Mesendoderm (in vitro differentiated cells): Measurements from ENCODE around the gene TFAP2B.

Source experiments
- DNase-seq: peaks from one replicate; pipeline ENCODE4 v3.0.0; 2013
- H2AK5ac ChIP-seq: 2 replicates; pipeline ENCODE4 v1.6.1; 2013; ENCODE audit warnings: low read length, inconsistent platforms
- H2BK120ac ChIP-seq: 2 replicates; pipeline ENCODE4 v1.6.1; 2013; ENCODE audit warnings: low read depth, mild to moderate bottlenecking, low read length, moderate library complexity, mixed read lengths
- H2BK15ac ChIP-seq: replicated peaks from 2 replicates; pipeline ENCODE4 v1.6.1; 2013; ENCODE audit warnings: low read depth, mild to moderate bottlenecking, moderate library complexity
- H2BK5ac ChIP-seq: 2 replicates; pipeline ENCODE4 v1.6.1; 2013; ENCODE audit warnings: low read length, inconsistent platforms
- H3K18ac ChIP-seq: 2 replicates; pipeline ENCODE4 v1.6.1; 2013; ENCODE audit warnings: mild to moderate bottlenecking, low read length, mixed read lengths
- H3K23ac ChIP-seq: one replicate; pipeline ENCODE4 v1.6.1; 2013; ENCODE audit warnings: low read length
- H3K27ac ChIP-seq: 2 replicates; pipeline ENCODE4 v1.5.1; 2013; ENCODE audit warnings: low read depth, mild to moderate bottlenecking, inconsistent platforms, low read length, moderate library complexity
- H3K27me3 ChIP-seq: 2 replicates; pipeline ENCODE4 v1.6.1; 2013; ENCODE audit warnings: low read length, control low read depth, mild to moderate bottlenecking, inconsistent platforms; ENCODE audit not compliant: insufficient read depth, poor library complexity
- H3K36me3 ChIP-seq: 2 replicates; pipeline ENCODE4 v1.6.1; 2013; ENCODE audit warnings: low read length, inconsistent platforms; ENCODE audit not compliant: control insufficient read depth, insufficient read depth
- H3K4ac ChIP-seq: one replicate; pipeline ENCODE4 v1.6.1; 2013; ENCODE audit warnings: low read depth, mild to moderate bottlenecking, low read length, moderate library complexity
- H3K4me1 ChIP-seq: 2 replicates; pipeline ENCODE4 v1.6.1; 2013; ENCODE audit warnings: low read depth, low read length, inconsistent platforms; ENCODE audit not compliant: control insufficient read depth
- H3K4me2 ChIP-seq: 2 replicates; pipeline ENCODE4 v1.6.1; 2013; ENCODE audit warnings: low read length
- H3K4me3 ChIP-seq: 2 replicates; pipeline ENCODE4 v1.5.1; 2013; ENCODE audit warnings: mild to moderate bottlenecking, low read length
- H3K56ac ChIP-seq: one replicate; pipeline ENCODE4 v1.6.1; 2013; ENCODE audit warnings: low read length
- H3K79me1 ChIP-seq: 2 replicates; pipeline ENCODE4 v1.6.1; 2013; ENCODE audit warnings: low read length, inconsistent platforms
- H3K79me2 ChIP-seq: 2 replicates; pipeline ENCODE4 v1.6.1; 2013; ENCODE audit warnings: mild to moderate bottlenecking, low read length; ENCODE audit not compliant: control insufficient read depth, insufficient read depth
- H3K9ac ChIP-seq: 2 replicates; pipeline ENCODE4 v1.6.1; 2013; ENCODE audit warnings: low read length, inconsistent platforms
- H4K5ac ChIP-seq: one replicate; pipeline ENCODE4 v1.6.1; 2013; ENCODE audit warnings: low read length
- H4K8ac ChIP-seq: one replicate; pipeline ENCODE4 v1.6.1; 2013; ENCODE audit warnings: low read depth, mild to moderate bottlenecking, control low read depth, low read length, moderate library complexity
- WGBS: extraction: QIAGEN DNeasy Blood & Tissue Kit; methylation state at CpG from one replicate; pipeline ENCODE4 v1.1.7; 2013; ENCODE audit warnings: low lambda C conversion rate, missing lambda C conversion rate; ENCODE audit not compliant: insufficient coverage; ENCODE audit errors: extremely low coverage; 5-methylcytosine and 5-hydroxymethylcytosine counted together

The TFAP2B gene

GRCh38 chr6:50845499-50846143, 26.9 kb downstream of the TFAP2B start:
- no peaks in the 10 kb centered on the region for H3K79me1 ChIP-seq
- peak overlapping the region; percentile 72 for H3K56ac ChIP-seq
- no peak overlapping the region for H4K5ac ChIP-seq
- H3K4me3 ChIP-seq = no peak overlapping the region
- peak; percentile 74 for DNase-seq
- no peak overlapping the region for H2BK5ac ChIP-seq
- no peaks in the 10 kb centered on the region for H3K36me3 ChIP-seq
- no CpG with 5 or more reads among the region's 44 CpGs for WGBS
- no peak overlapping the region for H2BK120ac ChIP-seq
- H3K4ac ChIP-seq = no peak overlapping the region
- H3K27ac ChIP-seq = no peak overlapping the region
- H3K27me3 ChIP-seq = peaks cover 50% of the 10 kb centered on the region
- H3K18ac ChIP-seq = no peak overlapping the region
- no peaks in the 10 kb centered on the region for H3K4me1 ChIP-seq
- no peak overlapping the region for H4K8ac ChIP-seq
- no peak overlapping the region for H3K23ac ChIP-seq
- H2AK5ac ChIP-seq = no peak overlapping the region
- H3K9ac ChIP-seq = peak overlapping the region; percentile 2
- H2BK15ac ChIP-seq = no peak overlapping the region
- peak overlapping the region; percentile 15 for H3K4me2 ChIP-seq
- no peaks in the 10 kb centered on the region for H3K79me2 ChIP-seq

- no peak overlapping the region for H3K4me3 ChIP-seq
- no peak overlapping the region for H4K5ac ChIP-seq
- no peak overlapping the region for H2AK5ac ChIP-seq
- no peak overlapping the region for H2BK15ac ChIP-seq
- H3K27me3 ChIP-seq = peaks cover 50% of the 10 kb centered on the region
- H3K79me1 ChIP-seq = no peaks in the 10 kb centered on the region
- H2BK120ac ChIP-seq = no peak overlapping the region
- no peak overlapping the region for H3K4ac ChIP-seq
- H3K4me1 ChIP-seq = no peaks in the 10 kb centered on the region
- no peaks in the 10 kb centered on the region for H3K79me2 ChIP-seq
- peak; percentile 72 for DNase-seq
- no CpG with 5 or more reads among the region's 16 CpGs for WGBS
- no peaks in the 10 kb centered on the region for H3K36me3 ChIP-seq
- H3K9ac ChIP-seq = no peak overlapping the region
- H3K4me2 ChIP-seq = peak overlapping the region; percentile 15
- H3K27ac ChIP-seq = no peak overlapping the region
- H3K18ac ChIP-seq = no peak overlapping the region
- no peak overlapping the region for H2BK5ac ChIP-seq
- no peak overlapping the region for H4K8ac ChIP-seq
- H3K56ac ChIP-seq = no peak overlapping the region
- no peak overlapping the region for H3K23ac ChIP-seq
Measured at GRCh38 chr6:50846144-50846851, 27.6 kb downstream of the TFAP2B start.

GRCh38 chr6:50846852-50847155, 28.1 kb downstream of the TFAP2B start:
- no peak overlapping the region for H4K8ac ChIP-seq
- H3K23ac ChIP-seq = no peak overlapping the region
- no peak overlapping the region for H3K4me3 ChIP-seq
- H3K27me3 ChIP-seq = peaks cover 50% of the 10 kb centered on the region
- no peak for DNase-seq
- no peak overlapping the region for H3K9ac ChIP-seq
- H2BK120ac ChIP-seq = no peak overlapping the region
- H3K36me3 ChIP-seq = no peaks in the 10 kb centered on the region
- H2BK5ac ChIP-seq = no peak overlapping the region
- no peaks in the 10 kb centered on the region for H3K79me2 ChIP-seq
- no CpG with 5 or more reads among the region's 8 CpGs for WGBS
- no peak overlapping the region for H2AK5ac ChIP-seq
- no peaks in the 10 kb centered on the region for H3K79me1 ChIP-seq
- no peak overlapping the region for H3K56ac ChIP-seq
- H3K18ac ChIP-seq = no peak overlapping the region
- no peak overlapping the region for H3K4ac ChIP-seq
- no peak overlapping the region for H3K27ac ChIP-seq
- no peak overlapping the region for H2BK15ac ChIP-seq
- no peak overlapping the region for H4K5ac ChIP-seq
- H3K4me1 ChIP-seq = no peaks in the 10 kb centered on the region
- no peak overlapping the region for H3K4me2 ChIP-seq

- no peak overlapping the region for H2BK120ac ChIP-seq
- DNase-seq = no peak
- no peaks in the 10 kb centered on the region for H3K79me2 ChIP-seq
- H3K27me3 ChIP-seq = peaks cover 52% of the 10 kb centered on the region
- H3K18ac ChIP-seq = no peak overlapping the region
- no peaks in the 10 kb centered on the region for H3K4me1 ChIP-seq
- no peak overlapping the region for H3K4me2 ChIP-seq
- no peak overlapping the region for H2BK5ac ChIP-seq
- H2AK5ac ChIP-seq = no peak overlapping the region
- no peaks in the 10 kb centered on the region for H3K36me3 ChIP-seq
- no peak overlapping the region for H4K5ac ChIP-seq
- no peak overlapping the region for H3K23ac ChIP-seq
- no peaks in the 10 kb centered on the region for H3K79me1 ChIP-seq
- no peak overlapping the region for H2BK15ac ChIP-seq
- WGBS = no CpG with 5 or more reads among the region's 7 CpGs
- no peak overlapping the region for H3K27ac ChIP-seq
- no peak overlapping the region for H3K4me3 ChIP-seq
- H3K9ac ChIP-seq = no peak overlapping the region
- no peak overlapping the region for H3K56ac ChIP-seq
- no peak overlapping the region for H3K4ac ChIP-seq
- H4K8ac ChIP-seq = no peak overlapping the region
Measured at GRCh38 chr6:50847890-50848594, 29.4 kb downstream of the TFAP2B start.

- Histone ChIP-seq H3K4me3 (no peak overlapping the region), H4K8ac (no peak overlapping the region), H3K23ac (no peak overlapping the region), H3K4ac (no peak overlapping the region), H3K27ac (no peak overlapping the region), H4K5ac (no peak overlapping the region), H3K79me2 (no peaks in the 10 kb centered on the region), H3K36me3 (no peaks in the 10 kb centered on the region), H2BK120ac (no peak overlapping the region), H3K4me2 (peak overlapping the region; percentile 11), H3K79me1 (no peaks in the 10 kb centered on the region), H3K56ac (no peak overlapping the region), H3K27me3 (peaks cover 58% of the 10 kb centered on the region), H3K18ac (no peak overlapping the region), H2BK5ac (no peak overlapping the region), H3K9ac (no peak overlapping the region), H2AK5ac (no peak overlapping the region), H3K4me1 (no peaks in the 10 kb centered on the region), H2BK15ac (no peak overlapping the region)
- DNase-seq = peak; percentile 51
- WGBS = no CpG with 5 or more reads among the region's 27 CpGs
Measured at GRCh38 chr6:50848989-50849795, 30.5 kb downstream of the TFAP2B start.
